K562 (cell line): ENCODE results near the gene LOXL3. TPM values are rescaled to one million over a fixed set of nuclear protein-coding genes. Genes with fewer than 3 reads are reported as not detected.
A peak's percentile ranks its signal among the peaks of the same experiment; 100 is the strongest.

Source experiments
- CBX2 ChIP-seq: fragments of 200-600 bp; sonication (generic); IDR thresholded peaks from one replicate; pipeline ENCODE4 v1.6.1; 2012; ENCODE audit warnings: mild to moderate bottlenecking, low read length, inconsistent platforms; ENCODE audit not compliant: insufficient read depth, poor library complexity, severe bottlenecking
- CLOCK ChIP-seq: fragments of 250-450 bp; sonication (Bioruptor Pico); IDR thresholded peaks from 2 replicates; pipeline ENCODE4 v1.4.0; 2020; ENCODE audit warnings: mild to moderate bottlenecking, moderate library complexity, borderline replicate concordance
- GATAD2B ChIP-seq: fragments of 450-650 bp; IDR thresholded peaks from 2 replicates; pipeline ENCODE4 v1.6.1; 2017; ENCODE audit warnings: mild to moderate bottlenecking, borderline replicate concordance
- GTF2E2 ChIP-seq: fragments of 200-800 bp; sonication (Bioruptor generic); IDR thresholded peaks from 2 replicates; pipeline ENCODE4 v1.6.1; 2016; ENCODE audit warnings: missing genetic modification characterization, missing compliant biosample characterization
- KLF1 ChIP-seq: fragments of 450-650 bp; IDR thresholded peaks from 2 replicates; pipeline ENCODE4 v1.6.1; 2016; ENCODE audit warnings: missing genetic modification characterization, missing compliant biosample characterization
- RBM39 ChIP-seq: fragments of 200-400 bp; formaldehyde crosslinking; optimal IDR thresholded peaks from 2 replicates; pipeline ENCODE3; 2018; ENCODE audit warnings: low read depth, low read length
- polyA plus RNA-seq, 8 experiments: library from polyadenylated mRNA; depleted of rRNA in 4 of 8; stranded (reverse) in 5 of 8; unstranded in 3 of 8; fragments of >200 nt; fragmentation: Nextera tagmentation in 2 of 8; fragmentation: Illumina TruSeq in 1 of 8; extraction: Ambion mirVana in 2 of 8; extraction: Trizol in 1 of 8; gene quantifications; 2 replicates each; pipeline versions ENCODE4 v1.2.1 to v1.2.3, GENCODE V29; 2011 to 2014; ENCODE audit warnings: inconsistent platforms in 1 of 8, missing spikeins in 1 of 8
- total RNA-seq, 7 experiments: library from RNA; depleted of rRNA in 6 of 7; stranded (reverse); fragments of >200 nt in 6 of 7; fragmentation: Illumina TruSeq in 2 of 7; extraction: Trizol in 2 of 7; gene quantifications; 2 replicates each; pipeline versions ENCODE4 v1.2.1 to v1.2.3, GENCODE V29; 2011 to 2021; ENCODE audit warnings: low replicate concordance in 1 of 7
- TF ChIP-seq, protein P1 (sequence below): fragments of 450-650 bp; IDR thresholded peaks from 2 replicates; pipeline ENCODE4 v1.6.1; 2016; ENCODE audit warnings: mild to moderate bottlenecking, moderate library complexity
- TF ChIP-seq, protein P2 (sequence below): sonication (generic); formaldehyde crosslinking; IDR thresholded peaks from 2 replicates; pipeline ENCODE4 v1.9.0; 2022; ENCODE audit warnings: mild to moderate bottlenecking, missing genetic modification reagents
- TF ChIP-seq, protein P3 (sequence below): fragments of 200-800 bp; sonication (Bioruptor generic); IDR thresholded peaks from 2 replicates; pipeline ENCODE4 v1.6.1; 2017; ENCODE audit warnings: missing genetic modification characterization, missing compliant biosample characterization

Gene LOXL3
- total and polyA plus RNA-seq, 9 of the 15 experiments (the other 6 are each of a cell fraction or from before 2014, with no cell fraction given): 0.22 to 0.99 (median 0.31) TPM

DNA sequence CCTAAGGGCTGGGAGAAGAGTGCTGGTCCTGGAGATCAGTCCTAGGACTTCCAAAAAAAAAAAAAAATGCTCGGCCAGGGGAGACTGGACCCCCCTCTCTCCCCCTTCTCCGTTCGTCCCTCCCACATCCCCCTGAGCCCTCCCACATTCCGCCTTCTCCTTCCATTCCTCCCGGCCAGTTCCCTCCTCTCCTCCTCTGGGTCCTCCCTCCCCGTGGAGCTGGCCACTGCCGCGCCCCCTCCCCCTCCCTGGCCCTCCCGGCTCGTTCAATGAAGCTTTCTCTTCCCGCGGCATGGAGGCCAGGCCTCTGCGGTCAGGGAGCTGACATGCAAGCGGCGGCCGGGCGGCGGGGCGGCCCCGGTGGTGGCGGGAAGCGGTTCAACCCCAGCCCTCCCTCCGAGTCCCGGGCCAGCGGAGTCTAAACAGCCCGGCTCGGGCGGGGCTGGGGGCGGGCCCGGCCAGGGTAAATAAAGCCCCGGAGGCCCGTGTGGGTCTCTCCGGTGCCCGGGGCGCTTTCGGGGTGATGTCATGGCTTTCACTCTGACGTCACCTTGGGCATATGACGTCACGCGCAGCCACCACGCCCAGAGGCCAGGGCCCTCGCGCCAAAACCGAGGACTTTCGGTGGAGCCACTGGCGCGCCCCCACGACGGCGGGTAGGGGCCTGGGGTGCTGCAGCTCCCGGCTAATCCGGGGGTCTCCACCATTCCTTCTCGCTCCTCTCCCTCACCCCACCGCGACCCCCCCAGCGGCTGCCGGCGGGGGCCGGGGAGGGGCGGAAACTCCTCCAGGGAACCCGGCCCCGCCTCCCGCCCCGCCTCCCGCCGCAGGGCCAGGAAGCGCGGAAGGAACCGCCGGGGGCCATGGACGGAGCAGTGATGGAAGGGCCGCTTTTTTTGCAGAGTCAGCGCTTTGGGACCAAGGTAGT lies at the start of gene LOXL3, which contains the start of gene DOK1 (continued):
- TF ChIP-seq, protein P1, sequence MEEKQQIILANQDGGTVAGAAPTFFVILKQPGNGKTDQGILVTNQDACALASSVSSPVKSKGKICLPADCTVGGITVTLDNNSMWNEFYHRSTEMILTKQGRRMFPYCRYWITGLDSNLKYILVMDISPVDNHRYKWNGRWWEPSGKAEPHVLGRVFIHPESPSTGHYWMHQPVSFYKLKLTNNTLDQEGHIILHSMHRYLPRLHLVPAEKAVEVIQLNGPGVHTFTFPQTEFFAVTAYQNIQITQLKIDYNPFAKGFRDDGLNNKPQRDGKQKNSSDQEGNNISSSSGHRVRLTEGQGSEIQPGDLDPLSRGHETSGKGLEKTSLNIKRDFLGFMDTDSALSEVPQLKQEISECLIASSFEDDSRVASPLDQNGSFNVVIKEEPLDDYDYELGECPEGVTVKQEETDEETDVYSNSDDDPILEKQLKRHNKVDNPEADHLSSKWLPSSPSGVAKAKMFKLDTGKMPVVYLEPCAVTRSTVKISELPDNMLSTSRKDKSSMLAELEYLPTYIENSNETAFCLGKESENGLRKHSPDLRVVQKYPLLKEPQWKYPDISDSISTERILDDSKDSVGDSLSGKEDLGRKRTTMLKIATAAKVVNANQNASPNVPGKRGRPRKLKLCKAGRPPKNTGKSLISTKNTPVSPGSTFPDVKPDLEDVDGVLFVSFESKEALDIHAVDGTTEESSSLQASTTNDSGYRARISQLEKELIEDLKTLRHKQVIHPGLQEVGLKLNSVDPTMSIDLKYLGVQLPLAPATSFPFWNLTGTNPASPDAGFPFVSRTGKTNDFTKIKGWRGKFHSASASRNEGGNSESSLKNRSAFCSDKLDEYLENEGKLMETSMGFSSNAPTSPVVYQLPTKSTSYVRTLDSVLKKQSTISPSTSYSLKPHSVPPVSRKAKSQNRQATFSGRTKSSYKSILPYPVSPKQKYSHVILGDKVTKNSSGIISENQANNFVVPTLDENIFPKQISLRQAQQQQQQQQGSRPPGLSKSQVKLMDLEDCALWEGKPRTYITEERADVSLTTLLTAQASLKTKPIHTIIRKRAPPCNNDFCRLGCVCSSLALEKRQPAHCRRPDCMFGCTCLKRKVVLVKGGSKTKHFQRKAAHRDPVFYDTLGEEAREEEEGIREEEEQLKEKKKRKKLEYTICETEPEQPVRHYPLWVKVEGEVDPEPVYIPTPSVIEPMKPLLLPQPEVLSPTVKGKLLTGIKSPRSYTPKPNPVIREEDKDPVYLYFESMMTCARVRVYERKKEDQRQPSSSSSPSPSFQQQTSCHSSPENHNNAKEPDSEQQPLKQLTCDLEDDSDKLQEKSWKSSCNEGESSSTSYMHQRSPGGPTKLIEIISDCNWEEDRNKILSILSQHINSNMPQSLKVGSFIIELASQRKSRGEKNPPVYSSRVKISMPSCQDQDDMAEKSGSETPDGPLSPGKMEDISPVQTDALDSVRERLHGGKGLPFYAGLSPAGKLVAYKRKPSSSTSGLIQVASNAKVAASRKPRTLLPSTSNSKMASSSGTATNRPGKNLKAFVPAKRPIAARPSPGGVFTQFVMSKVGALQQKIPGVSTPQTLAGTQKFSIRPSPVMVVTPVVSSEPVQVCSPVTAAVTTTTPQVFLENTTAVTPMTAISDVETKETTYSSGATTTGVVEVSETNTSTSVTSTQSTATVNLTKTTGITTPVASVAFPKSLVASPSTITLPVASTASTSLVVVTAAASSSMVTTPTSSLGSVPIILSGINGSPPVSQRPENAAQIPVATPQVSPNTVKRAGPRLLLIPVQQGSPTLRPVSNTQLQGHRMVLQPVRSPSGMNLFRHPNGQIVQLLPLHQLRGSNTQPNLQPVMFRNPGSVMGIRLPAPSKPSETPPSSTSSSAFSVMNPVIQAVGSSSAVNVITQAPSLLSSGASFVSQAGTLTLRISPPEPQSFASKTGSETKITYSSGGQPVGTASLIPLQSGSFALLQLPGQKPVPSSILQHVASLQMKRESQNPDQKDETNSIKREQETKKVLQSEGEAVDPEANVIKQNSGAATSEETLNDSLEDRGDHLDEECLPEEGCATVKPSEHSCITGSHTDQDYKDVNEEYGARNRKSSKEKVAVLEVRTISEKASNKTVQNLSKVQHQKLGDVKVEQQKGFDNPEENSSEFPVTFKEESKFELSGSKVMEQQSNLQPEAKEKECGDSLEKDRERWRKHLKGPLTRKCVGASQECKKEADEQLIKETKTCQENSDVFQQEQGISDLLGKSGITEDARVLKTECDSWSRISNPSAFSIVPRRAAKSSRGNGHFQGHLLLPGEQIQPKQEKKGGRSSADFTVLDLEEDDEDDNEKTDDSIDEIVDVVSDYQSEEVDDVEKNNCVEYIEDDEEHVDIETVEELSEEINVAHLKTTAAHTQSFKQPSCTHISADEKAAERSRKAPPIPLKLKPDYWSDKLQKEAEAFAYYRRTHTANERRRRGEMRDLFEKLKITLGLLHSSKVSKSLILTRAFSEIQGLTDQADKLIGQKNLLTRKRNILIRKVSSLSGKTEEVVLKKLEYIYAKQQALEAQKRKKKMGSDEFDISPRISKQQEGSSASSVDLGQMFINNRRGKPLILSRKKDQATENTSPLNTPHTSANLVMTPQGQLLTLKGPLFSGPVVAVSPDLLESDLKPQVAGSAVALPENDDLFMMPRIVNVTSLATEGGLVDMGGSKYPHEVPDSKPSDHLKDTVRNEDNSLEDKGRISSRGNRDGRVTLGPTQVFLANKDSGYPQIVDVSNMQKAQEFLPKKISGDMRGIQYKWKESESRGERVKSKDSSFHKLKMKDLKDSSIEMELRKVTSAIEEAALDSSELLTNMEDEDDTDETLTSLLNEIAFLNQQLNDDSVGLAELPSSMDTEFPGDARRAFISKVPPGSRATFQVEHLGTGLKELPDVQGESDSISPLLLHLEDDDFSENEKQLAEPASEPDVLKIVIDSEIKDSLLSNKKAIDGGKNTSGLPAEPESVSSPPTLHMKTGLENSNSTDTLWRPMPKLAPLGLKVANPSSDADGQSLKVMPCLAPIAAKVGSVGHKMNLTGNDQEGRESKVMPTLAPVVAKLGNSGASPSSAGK: peak; percentile 77
- TF ChIP-seq, protein P2, sequence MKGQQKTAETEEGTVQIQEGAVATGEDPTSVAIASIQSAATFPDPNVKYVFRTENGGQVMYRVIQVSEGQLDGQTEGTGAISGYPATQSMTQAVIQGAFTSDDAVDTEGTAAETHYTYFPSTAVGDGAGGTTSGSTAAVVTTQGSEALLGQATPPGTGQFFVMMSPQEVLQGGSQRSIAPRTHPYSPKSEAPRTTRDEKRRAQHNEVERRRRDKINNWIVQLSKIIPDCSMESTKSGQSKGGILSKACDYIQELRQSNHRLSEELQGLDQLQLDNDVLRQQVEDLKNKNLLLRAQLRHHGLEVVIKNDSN: no peak
- TF ChIP-seq RBM39 (no peak), GTF2E2 (tag) (no peak), GATAD2B (peak; percentile 43; the same call in 1 of the 2 replicates), KLF1 (tag) (peak; percentile 82), CBX2 (no peak), CLOCK (CRISPR knock-in tag) (no peak)
- TF ChIP-seq, protein P3, sequence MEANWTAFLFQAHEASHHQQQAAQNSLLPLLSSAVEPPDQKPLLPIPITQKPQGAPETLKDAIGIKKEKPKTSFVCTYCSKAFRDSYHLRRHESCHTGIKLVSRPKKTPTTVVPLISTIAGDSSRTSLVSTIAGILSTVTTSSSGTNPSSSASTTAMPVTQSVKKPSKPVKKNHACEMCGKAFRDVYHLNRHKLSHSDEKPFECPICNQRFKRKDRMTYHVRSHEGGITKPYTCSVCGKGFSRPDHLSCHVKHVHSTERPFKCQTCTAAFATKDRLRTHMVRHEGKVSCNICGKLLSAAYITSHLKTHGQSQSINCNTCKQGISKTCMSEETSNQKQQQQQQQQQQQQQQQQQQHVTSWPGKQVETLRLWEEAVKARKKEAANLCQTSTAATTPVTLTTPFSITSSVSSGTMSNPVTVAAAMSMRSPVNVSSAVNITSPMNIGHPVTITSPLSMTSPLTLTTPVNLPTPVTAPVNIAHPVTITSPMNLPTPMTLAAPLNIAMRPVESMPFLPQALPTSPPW (CRISPR knock-in tag): peak; percentile 98
